ENCODE measurements around the gene KRTAP4-8.

DNA sequence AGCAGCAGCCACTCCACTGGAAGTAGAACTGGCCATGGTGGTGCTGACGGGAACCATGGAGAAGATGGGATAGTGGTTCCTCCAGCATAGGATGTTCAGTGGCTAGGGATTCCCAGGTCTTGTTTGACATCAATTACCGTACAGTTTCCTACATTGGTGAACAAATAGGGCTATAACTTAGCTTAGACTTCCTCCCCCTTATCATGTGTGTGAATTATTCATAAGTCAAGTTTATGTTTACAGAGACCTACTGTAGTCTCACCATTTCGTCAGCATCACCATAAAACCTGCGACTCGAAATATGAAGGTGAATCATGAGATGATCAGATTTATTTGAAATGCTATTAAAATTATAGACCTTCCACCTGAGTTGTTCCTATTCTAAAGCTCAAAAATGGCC lies 39.2 kb downstream of the KRTAP4-8 start:
- TF ChIP-seq, protein P1, sequence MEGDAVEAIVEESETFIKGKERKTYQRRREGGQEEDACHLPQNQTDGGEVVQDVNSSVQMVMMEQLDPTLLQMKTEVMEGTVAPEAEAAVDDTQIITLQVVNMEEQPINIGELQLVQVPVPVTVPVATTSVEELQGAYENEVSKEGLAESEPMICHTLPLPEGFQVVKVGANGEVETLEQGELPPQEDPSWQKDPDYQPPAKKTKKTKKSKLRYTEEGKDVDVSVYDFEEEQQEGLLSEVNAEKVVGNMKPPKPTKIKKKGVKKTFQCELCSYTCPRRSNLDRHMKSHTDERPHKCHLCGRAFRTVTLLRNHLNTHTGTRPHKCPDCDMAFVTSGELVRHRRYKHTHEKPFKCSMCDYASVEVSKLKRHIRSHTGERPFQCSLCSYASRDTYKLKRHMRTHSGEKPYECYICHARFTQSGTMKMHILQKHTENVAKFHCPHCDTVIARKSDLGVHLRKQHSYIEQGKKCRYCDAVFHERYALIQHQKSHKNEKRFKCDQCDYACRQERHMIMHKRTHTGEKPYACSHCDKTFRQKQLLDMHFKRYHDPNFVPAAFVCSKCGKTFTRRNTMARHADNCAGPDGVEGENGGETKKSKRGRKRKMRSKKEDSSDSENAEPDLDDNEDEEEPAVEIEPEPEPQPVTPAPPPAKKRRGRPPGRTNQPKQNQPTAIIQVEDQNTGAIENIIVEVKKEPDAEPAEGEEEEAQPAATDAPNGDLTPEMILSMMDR (conservative IDR thresholded peaks at IDR 0.05; ENCODE audit: low read length), result no peak
- TF ChIP-seq EZH2phosphoT487 (IDR thresholded peaks at IDR 0.05; ENCODE audit: borderline replicate concordance), result no peak
